A204.1 (cell line): ENCODE results near the gene UGGT2.
"Not testable (repeated sequence)": the region's sequence is repeated elsewhere in the genome, so short reads cannot be mapped to it uniquely, and the experiment has no call there.

ENCODE experiments used
- FAIRE-seq: peaks from 2 replicates; lab custom pipeline; 2012; peaks lifted over from hg19 to GRCh38; lab: Jason Lieb, UNC

Gene UGGT2

DNA sequence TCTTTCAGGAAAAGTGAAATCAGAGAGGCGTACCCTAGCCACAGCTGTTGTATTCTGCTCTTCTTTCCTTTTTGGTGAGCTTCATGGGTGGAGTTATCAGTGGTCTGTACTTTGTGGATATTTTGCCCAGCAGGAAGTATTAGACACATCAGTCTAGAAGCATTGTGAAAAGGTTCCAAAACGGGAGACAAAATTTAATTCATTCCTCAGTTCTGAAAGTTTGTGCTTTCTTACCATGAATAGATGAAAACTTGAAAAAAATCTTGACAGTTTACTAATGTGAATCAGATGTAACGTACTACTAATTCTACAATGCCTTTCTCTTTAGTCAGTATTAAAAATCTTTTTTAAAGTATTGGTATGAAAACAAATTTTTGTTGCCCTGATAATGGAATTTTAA lies 259.4 kb downstream of the UGGT2 start:
- no peak for FAIRE-seq

- FAIRE-seq: no peak
These were observed 260.1 kb downstream of the UGGT2 start for GRCh38 chr13:95793018-95793555.

DNA sequence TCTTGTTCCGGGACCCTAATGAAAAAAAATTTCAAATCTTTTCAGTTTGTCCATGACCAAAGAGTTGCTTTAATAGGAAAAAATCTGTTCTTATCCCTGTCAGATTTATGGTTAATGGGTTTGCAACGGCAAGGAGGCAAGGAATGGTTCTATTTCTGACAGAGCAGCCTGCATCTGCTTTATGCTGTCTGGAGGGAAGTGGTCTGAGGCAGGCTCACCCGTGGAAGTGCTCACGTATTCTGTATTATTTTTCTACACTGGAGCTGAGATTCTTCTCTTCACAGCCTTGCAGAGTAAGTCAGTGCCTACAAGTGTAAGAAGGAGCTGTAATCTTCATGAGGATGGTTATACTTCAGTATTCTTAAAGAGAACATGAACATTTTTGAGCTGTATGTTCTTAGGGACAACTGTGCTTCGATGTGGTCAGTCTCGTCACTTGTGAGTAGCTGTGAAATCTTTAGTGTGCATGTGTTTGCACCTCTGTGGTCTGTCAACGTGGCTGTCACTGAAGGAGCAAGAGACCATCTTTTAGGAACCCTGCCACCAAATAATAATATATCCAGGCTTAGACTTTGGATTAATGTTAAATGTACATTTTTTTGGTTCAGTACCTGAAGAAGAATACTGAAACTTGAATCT lies 262.0 kb downstream of the UGGT2 start:
- FAIRE-seq: no peak

- FAIRE-seq: not testable (repeated sequence)
These were observed 263.9 kb downstream of the UGGT2 start for GRCh38 chr13:95789315-95789714.

DNA sequence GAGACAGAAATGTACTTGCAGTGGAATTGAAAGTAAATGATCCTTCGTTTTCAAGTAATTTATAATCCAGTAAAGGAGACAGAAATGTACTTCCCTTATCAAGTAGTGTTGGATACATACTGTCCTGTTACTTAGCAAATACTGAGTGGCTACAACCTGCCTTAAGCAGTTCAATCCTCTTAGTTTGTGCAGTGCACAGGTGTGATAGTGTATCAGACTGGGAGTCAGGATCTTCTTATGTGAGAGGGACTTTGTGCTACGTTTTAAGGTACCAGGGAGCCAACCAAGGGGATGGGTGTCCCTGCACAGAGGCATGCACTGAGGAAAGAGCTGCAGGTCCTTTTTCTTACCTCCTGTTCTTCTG lies 265.1 kb downstream of the UGGT2 start:
- no peak for FAIRE-seq

- FAIRE-seq: no peak
These were observed 265.7 kb downstream of the UGGT2 start for GRCh38 chr13:95787356-95788099.

- no peak for FAIRE-seq
These were observed 268.3 kb downstream of the UGGT2 start for GRCh38 chr13:95784900-95785290.

DNA sequence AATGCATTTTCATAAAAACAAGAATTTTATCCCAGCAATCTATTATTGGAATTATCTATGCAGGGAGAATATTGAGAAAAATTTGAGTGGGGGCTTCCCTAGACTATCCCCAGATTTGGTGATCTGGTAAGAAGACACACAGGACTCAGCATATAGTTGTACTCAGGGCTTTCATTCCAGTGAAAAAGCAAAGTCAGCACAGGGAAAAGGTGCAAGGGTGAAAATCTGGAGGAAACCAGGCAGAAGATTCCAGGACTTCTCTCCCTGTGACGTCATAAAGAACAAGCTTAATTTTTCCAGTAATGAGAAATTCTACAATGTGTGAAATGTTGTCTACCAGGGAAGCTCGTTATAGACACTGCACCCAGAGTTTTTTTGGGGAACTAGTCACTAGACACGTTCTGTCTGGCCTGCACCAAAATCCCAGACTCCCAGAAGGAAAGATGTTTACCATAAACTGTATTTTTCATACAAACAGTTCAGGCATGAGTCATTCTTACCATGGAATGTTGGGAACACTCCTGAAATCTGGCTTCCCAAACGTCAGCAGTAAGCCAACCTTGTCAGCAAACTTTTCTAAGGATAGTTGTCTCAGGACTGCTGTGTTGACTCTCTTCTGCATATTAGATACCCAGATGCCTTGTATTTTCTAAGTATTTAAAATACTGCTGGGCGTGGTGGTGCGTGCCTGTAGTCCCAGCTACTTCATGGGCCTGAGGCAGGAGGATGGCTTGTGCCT lies 268.9 kb downstream of the UGGT2 start:
- no peak for FAIRE-seq

DNA sequence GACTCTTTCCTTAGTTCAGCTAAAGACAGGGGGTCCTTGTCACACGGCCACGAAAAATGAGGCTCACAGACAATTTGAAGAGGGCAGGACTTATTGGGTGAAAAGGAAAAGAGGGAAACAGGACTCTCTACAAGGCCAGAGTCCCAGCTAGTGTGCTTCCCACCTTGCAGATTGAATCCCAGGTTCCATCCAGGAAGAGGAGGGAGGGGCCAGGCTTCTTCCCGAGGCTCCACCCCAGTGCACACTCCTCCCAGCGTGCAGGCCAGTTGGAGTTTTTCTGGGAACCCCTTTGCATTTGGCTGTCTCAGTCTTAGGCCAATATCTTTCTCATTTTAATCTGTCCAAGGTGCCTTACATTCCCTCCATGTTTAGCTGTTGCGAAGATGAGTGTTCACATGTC lies 269.5 kb downstream of the UGGT2 start:
- FAIRE-seq: no peak

DNA sequence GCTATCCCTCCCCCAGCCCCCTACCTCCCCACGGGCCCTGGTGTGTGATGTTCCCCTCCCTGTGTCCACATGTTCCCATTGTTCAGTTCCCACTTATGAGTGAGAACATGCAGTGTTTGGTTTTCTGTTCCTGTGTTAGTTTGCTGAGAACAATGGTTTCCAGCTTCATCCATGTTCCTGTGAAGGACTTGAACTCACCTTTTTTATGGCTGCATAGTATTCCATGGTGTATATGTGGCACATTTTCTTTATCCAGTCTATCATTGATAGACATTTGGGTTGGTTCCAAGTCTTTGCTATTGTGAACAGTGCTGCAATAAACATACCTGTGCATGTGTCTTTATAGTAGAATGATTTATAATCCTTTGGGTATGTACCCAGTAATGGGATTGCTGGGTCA lies 271.3 kb downstream of the UGGT2 start:
- not testable (repeated sequence) for FAIRE-seq

DNA sequence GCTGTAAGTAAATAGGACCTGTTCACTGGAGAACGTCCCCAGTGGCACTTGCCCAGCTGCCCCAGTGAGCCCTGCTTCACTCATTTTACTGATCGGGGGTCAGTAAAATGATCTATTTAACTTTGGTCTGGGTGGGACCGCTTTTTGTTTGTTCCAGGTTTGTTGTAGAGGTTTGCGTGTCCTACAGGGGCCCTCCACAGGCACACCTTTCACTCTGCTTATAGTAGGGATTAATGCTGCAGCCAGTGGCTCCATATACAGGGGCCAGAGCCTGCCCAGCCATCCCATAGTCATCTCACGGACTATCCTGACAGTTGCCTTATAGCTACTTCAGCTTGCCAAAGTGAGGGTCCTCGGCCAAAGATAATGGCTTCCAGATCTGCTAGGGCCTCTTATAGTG lies 272.2 kb downstream of the UGGT2 start:
- no peak for FAIRE-seq

- FAIRE-seq: no peak
These were observed 273.7 kb downstream of the UGGT2 start for GRCh38 chr13:95779522-95779921.

DNA sequence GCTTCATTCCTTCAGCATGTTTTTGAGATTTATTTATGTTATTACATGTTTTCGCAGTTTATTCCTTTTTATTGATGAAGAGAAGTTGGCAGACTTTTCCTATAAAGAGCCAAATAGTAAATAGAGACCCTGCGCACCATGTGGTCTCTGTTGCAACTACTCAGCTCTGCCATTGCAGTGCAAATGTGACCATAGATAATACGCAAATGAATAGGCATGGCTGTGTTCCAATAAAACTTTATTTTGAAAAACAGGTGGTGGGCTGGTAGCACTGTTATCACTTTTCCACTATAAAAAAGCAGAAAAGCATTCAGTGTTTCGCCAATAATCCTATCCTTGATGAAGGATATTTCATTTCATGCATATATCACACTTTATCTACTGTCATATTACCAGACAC lies 281.3 kb downstream of the UGGT2 start:
- no peak for FAIRE-seq

- no peak for FAIRE-seq
These were observed 289.6 kb downstream of the UGGT2 start for GRCh38 chr13:95763601-95764000.

- FAIRE-seq: not testable (repeated sequence)
These were observed 290.6 kb downstream of the UGGT2 start for GRCh38 chr13:95762626-95763025.

- FAIRE-seq: no peak
These were observed 297.1 kb downstream of the UGGT2 start for GRCh38 chr13:95756072-95756471.

- FAIRE-seq: no peak
These were observed 299.1 kb downstream of the UGGT2 start for GRCh38 chr13:95754069-95754468.

- FAIRE-seq: no peak
These were observed 300.5 kb downstream of the UGGT2 start for GRCh38 chr13:95752677-95753076.
